Measurements from ENCODE around the gene MSRB1. TPM values are rescaled to one million over a fixed set of nuclear protein-coding genes. Genes with fewer than 3 reads are reported as not detected.

MSRB1 gene
- total RNA-seq, 1 experiment from 2014 or later: 18.3 TPM

DNA sequence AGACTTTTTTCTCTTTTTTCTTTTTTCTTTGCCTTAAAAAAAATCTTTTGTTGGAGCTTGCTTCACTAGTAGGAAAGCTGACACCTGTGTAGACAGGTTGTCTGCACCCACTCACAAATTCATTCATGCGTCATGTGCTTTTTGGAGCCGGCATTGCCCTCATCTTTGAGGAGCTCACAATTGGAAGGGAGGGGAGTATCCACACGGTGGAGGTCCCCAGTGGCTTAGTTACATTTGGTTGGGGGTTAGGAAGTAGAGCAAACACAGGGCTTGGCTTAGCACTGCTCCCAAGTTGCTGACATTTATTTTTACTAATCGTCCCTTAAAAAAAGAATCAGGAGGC lies 52.3 kb downstream of the MSRB1 start:
- Histone ChIP-seq H3K9me2 (ENCODE audit: insufficient read depth) (no peaks in the 10 kb centered on the region), H3K4me3 (replicated peaks in 1 of 2; ENCODE audit: low read depth in 1 of 2, low read length in 2 of 2) (no peak overlapping the region), H4K20me1 (ENCODE audit: insufficient read depth) (no peaks in the 10 kb centered on the region), H3K9ac (ENCODE audit: low read length) (no peak overlapping the region), H3K9me3 (ENCODE audit: control insufficient read depth in 1 of 2, insufficient read depth in 1 of 2, low read depth in 1 of 2, low read length in 2 of 2) (no peaks in the 10 kb centered on the region), H3K27ac (ENCODE audit: low read depth, low read length) (no peak overlapping the region), H3K4me1 (ENCODE audit: control insufficient read depth in 1 of 2, insufficient read depth in 2 of 2, low read length in 2 of 2) (no peaks in the 10 kb centered on the region), H3K36me3 (ENCODE audit: control insufficient read depth in 1 of 2, insufficient read depth in 2 of 2, low read length in 2 of 2) (no peaks in the 10 kb centered on the region), H3K4me2 (ENCODE audit: low read length) (no peak overlapping the region), H2AFZ (ENCODE audit: low read depth, low read length, poor library complexity, severe bottlenecking) (no peak overlapping the region), H3K79me2 (ENCODE audit: insufficient read depth, low read length) (no peaks in the 10 kb centered on the region), H3K27me3 (ENCODE audit: insufficient read depth, low read length) (peaks cover 15% of the 10 kb centered on the region; the same call in 1 of the 2 replicates)
- POLR2A ChIA-PET: no interaction called here
- ATAC-seq (no peak), DNase-seq (ENCODE audit: low read depth, low spot score) (no peak)
- intact Hi-C loops (cut with micrococcal nuclease): no loop called here
- TF ChIP-seq YY1 (IDR thresholded peaks at IDR 0.05; ENCODE audit: extremely low read depth, insufficient replicate concordance, low read depth, low read length) (no peak), ELF1 (IDR thresholded peaks at IDR 0.05; ENCODE audit: borderline replicate concordance, low read depth) (no peak), SP1 (IDR thresholded peaks at IDR 0.05; ENCODE audit: low read depth) (no peak), ATF3 (IDR thresholded peaks at IDR 0.05) (no peak), RAD21 (IDR thresholded peaks at IDR 0.05; ENCODE audit: low read depth) (no peak), ZNF274 (IDR thresholded peaks at IDR 0.05; ENCODE audit: low read depth, low read length) (no peak), CBX3 (IDR thresholded peaks at IDR 0.05; ENCODE audit: low read depth) (no peak), SRF (IDR thresholded peaks at IDR 0.05; ENCODE audit: low read depth) (no peak), MAX (IDR thresholded peaks at IDR 0.05) (no peak), CEBPB (IDR thresholded peaks at IDR 0.05; ENCODE audit: low read depth) (no peak), JUND (IDR thresholded peaks at IDR 0.05) (no peak)
- TF ChIP-seq, protein P1, sequence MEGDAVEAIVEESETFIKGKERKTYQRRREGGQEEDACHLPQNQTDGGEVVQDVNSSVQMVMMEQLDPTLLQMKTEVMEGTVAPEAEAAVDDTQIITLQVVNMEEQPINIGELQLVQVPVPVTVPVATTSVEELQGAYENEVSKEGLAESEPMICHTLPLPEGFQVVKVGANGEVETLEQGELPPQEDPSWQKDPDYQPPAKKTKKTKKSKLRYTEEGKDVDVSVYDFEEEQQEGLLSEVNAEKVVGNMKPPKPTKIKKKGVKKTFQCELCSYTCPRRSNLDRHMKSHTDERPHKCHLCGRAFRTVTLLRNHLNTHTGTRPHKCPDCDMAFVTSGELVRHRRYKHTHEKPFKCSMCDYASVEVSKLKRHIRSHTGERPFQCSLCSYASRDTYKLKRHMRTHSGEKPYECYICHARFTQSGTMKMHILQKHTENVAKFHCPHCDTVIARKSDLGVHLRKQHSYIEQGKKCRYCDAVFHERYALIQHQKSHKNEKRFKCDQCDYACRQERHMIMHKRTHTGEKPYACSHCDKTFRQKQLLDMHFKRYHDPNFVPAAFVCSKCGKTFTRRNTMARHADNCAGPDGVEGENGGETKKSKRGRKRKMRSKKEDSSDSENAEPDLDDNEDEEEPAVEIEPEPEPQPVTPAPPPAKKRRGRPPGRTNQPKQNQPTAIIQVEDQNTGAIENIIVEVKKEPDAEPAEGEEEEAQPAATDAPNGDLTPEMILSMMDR (IDR thresholded peaks at IDR 0.05 in 2 of 3, conservative IDR thresholded peaks at IDR 0.05 in 1 of 3; ENCODE audit: borderline replicate concordance in 1 of 3, insufficient read depth in 1 of 3, low read depth in 2 of 3, low read length in 2 of 3): no peak
- TF ChIP-seq, protein P2, sequence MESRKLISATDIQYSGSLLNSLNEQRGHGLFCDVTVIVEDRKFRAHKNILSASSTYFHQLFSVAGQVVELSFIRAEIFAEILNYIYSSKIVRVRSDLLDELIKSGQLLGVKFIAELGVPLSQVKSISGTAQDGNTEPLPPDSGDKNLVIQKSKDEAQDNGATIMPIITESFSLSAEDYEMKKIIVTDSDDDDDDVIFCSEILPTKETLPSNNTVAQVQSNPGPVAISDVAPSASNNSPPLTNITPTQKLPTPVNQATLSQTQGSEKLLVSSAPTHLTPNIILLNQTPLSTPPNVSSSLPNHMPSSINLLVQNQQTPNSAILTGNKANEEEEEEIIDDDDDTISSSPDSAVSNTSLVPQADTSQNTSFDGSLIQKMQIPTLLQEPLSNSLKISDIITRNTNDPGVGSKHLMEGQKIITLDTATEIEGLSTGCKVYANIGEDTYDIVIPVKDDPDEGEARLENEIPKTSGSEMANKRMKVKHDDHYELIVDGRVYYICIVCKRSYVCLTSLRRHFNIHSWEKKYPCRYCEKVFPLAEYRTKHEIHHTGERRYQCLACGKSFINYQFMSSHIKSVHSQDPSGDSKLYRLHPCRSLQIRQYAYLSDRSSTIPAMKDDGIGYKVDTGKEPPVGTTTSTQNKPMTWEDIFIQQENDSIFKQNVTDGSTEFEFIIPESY (IDR thresholded peaks at IDR 0.05; ENCODE audit: extremely low read depth, insufficient replicate concordance, low read length): no peak
- CTCF ChIA-PET: no interaction called here
- RAD21 ChIA-PET (ENCODE audit: low non-redundant PET in 1 of 2, low total read pairs in 2 of 2, uncharacterized antibody in 2 of 2, unreplicated experiment in 2 of 2): no interaction called here
- BruUV-seq (replicated peaks): no TSS peak

Measured in HCT116 (cell line).